Breast epithelium (tissue), 4 donors: Measurements from ENCODE around the gene PMPCA. TPM values are rescaled to one million over a fixed set of nuclear protein-coding genes. Genes with fewer than 3 reads are reported as not detected.

Experiments used
- DNase-seq, 2 donors: peaks; one replicate each; pipeline ENCODE4 v3.0.0-alpha.2; 2019; ENCODE audit warnings: low spot score in 2 of 2
- H3K27ac ChIP-seq, 2 donors: fragments of 200-600 bp; sonication (generic) in 1 of 2; one replicate each; pipeline ENCODE4 v1.5.1; 2016 to 2019; ENCODE audit warnings: mild to moderate bottlenecking in 1 of 2
- H3K27me3 ChIP-seq, 2 donors: fragments of 200-600 bp; sonication (generic) in 1 of 2; one replicate each; pipeline versions ENCODE4 v1.5.1 to v1.6.0; 2017 to 2019; ENCODE audit warnings: control low read depth in 1 of 2, mild to moderate bottlenecking in 1 of 2
- H3K36me3 ChIP-seq: fragments of 200-600 bp; one replicate; pipeline ENCODE4 v1.5.1; 2019
- H3K4me1 ChIP-seq, 2 donors: fragments of 200-600 bp; sonication (generic); one replicate each; pipeline ENCODE4 v1.5.1; 2016 to 2019; ENCODE audit warnings: control low read depth in 1 of 2
- H3K4me3 ChIP-seq, 3 donors: fragments of 200-600 bp; sonication (generic); 1 replicate in 2 of 3; 2 replicates in 1 of 3; pipeline ENCODE4 v1.5.1; 2016 to 2019; ENCODE audit warnings: mild to moderate bottlenecking in 3 of 3, moderate library complexity in 2 of 3
- H3K9me3 ChIP-seq, 2 donors: fragments of 200-600 bp; sonication (generic) in 1 of 2; one replicate each; pipeline ENCODE4 v1.5.1; 2016 to 2019; ENCODE audit warnings: control low read depth in 1 of 2
- POLR2A ChIP-seq: fragments of 450-650 bp; IDR thresholded peaks from one replicate; pipeline ENCODE4 v1.6.1; 2016; ENCODE audit warnings: antibody characterized with exemption, mild to moderate bottlenecking, moderate library complexity
- POLR2AphosphoS5 ChIP-seq, 3 donors: sonication (generic); formaldehyde crosslinking; IDR thresholded peaks; one replicate each; pipeline ENCODE4 v1.6.1; 2017; ENCODE audit warnings: antibody characterized with exemption in 3 of 3
- intact Hi-C: fragments of 100-400 bp; cut with DNase I; formaldehyde crosslinking; loops from one replicate; pipeline ENCODE4 v1.15.1; 2023; ENCODE audit warnings: low total_unique reads
- total RNA-seq, 3 donors: library from RNA; depleted of rRNA; stranded (reverse); fragments of >200 nt; gene quantifications; one replicate each; pipeline ENCODE4 v1.1.0, GENCODE V29; 2016
- TF ChIP-seq, protein P1 (sequence below), 3 donors: fragments of 450-650 bp; IDR thresholded peaks; one replicate each; pipeline ENCODE4 v1.5.1; 2016 to 2017; ENCODE audit warnings: antibody characterized with exemption in 3 of 3, mild to moderate bottlenecking in 3 of 3, moderate library complexity in 3 of 3

PMPCA gene
- total RNA-seq, 3 donors from 2014 or later, result 31.4 to 37.0 (median 35.1) TPM

DNA sequence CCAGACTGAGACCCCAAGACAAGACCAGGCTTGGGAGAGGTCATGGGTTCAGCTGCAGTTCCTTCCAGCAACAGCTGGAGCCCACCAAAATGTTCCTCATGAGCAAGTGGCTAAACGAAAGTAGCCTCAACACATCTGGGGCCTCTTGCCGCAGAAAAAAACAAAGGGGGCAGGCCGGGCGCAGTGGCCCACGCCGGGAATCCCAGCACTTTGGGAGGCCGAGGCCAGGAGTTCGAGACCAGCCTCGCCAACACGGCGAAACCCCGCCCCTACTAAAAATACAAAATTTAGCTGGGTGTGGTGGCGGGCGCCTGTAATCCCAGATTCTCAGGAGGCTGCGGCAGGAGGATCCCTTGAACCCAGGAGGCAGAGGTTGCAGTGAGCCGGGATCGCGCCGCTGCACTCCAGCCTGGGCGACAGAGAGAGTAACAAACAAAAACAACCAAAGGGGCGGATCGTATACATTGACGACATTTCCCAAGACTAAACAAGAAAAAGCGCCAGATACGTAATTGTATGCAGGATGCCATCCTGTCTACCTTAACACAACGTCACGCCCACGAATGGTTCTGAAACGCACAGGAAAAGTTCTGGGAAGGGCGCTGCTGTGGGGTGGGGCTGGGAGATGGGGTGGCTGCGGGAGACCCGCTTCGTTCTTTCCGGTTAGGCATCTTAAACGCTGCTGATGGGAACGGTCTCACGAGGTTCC is 27.5 kb downstream of the PMPCA start:
- no peaks in the 10 kb centered on the region for H3K27me3 ChIP-seq
- H3K4me1 ChIP-seq, result peaks cover 0 to 21% of the 10 kb centered on the region in 2 donors
- TF ChIP-seq POLR2A (no peak), POLR2AphosphoS5 (IDR thresholded peaks at IDR 0.05) (no peak)
- TF ChIP-seq, protein P1, sequence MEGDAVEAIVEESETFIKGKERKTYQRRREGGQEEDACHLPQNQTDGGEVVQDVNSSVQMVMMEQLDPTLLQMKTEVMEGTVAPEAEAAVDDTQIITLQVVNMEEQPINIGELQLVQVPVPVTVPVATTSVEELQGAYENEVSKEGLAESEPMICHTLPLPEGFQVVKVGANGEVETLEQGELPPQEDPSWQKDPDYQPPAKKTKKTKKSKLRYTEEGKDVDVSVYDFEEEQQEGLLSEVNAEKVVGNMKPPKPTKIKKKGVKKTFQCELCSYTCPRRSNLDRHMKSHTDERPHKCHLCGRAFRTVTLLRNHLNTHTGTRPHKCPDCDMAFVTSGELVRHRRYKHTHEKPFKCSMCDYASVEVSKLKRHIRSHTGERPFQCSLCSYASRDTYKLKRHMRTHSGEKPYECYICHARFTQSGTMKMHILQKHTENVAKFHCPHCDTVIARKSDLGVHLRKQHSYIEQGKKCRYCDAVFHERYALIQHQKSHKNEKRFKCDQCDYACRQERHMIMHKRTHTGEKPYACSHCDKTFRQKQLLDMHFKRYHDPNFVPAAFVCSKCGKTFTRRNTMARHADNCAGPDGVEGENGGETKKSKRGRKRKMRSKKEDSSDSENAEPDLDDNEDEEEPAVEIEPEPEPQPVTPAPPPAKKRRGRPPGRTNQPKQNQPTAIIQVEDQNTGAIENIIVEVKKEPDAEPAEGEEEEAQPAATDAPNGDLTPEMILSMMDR (IDR thresholded peaks at IDR 0.05), result no peak
- intact Hi-C loops, result no loop called here
- peak overlapping the region; percentile 79 to 100 (median 95) for H3K4me3 ChIP-seq
- H3K27ac ChIP-seq, result no peak overlapping the region
- no peaks in the 10 kb centered on the region for H3K9me3 ChIP-seq
- H3K36me3 ChIP-seq, result no peaks in the 10 kb centered on the region
- DNase-seq, result no peak

DNA sequence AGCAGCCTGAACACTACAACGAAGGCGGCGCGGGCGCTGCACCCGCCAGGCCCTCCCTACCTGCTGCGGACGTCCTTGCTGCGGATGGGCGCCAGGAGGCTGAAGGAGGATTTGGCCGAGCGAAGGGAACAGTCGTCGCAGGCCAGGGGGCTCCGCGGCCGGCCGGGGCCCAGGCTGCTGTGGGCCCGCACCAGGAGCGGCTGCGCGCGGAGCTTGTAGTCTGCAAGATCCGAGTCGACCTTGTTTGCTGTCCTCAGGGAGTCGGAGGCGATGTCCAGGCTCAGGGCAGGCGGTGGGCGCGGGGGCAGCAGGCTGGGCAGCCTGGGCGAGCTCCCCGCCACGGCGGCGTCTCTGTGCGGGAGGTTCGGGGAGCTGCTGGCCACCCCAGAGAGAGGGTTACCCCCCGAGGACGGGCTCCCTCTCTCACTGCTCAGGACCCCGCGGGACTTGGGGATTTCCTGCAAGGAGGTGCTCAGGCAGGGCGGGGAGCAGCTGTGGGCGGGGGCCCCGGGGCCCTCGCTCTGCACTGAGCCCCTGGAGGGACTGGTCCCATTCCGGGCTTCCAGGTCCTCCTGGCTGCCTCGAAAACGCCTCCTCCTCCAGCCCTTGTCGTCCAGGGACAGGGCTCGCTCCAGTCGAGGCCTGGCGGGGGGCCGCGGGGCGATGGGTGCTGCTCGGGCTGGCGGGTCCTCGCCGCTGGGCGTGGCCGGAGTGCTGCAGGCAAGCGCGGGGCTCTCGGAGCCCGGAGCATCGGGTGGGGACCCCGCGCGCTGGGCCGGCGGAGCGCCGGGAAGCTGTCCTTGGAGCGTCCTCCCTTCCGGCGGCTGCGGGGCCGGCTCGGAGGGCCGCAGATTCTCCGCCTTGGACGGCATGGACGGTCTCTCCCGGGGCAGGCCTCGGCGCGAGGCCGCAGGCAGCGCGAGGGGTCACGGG is 28.4 kb downstream of the PMPCA start:
- Histone ChIP-seq H3K9me3 (no peaks in the 10 kb centered on the region), H3K27me3 (no peaks in the 10 kb centered on the region), H3K27ac (peak overlapping the region; percentile 68 to 87), H3K36me3 (no peaks in the 10 kb centered on the region), H3K4me3 (peak overlapping the region; percentile 79 to 100 (median 95)), H3K4me1 (peaks cover 0 to 21% of the 10 kb centered on the region in 2 donors)
- intact Hi-C loops, result no loop called here
- DNase-seq, result no peak
- TF ChIP-seq POLR2AphosphoS5 (IDR thresholded peaks at IDR 0.05), result no peak
- TF ChIP-seq POLR2A, result no peak
- TF ChIP-seq, protein P1 (IDR thresholded peaks at IDR 0.05), result no peak

DNA sequence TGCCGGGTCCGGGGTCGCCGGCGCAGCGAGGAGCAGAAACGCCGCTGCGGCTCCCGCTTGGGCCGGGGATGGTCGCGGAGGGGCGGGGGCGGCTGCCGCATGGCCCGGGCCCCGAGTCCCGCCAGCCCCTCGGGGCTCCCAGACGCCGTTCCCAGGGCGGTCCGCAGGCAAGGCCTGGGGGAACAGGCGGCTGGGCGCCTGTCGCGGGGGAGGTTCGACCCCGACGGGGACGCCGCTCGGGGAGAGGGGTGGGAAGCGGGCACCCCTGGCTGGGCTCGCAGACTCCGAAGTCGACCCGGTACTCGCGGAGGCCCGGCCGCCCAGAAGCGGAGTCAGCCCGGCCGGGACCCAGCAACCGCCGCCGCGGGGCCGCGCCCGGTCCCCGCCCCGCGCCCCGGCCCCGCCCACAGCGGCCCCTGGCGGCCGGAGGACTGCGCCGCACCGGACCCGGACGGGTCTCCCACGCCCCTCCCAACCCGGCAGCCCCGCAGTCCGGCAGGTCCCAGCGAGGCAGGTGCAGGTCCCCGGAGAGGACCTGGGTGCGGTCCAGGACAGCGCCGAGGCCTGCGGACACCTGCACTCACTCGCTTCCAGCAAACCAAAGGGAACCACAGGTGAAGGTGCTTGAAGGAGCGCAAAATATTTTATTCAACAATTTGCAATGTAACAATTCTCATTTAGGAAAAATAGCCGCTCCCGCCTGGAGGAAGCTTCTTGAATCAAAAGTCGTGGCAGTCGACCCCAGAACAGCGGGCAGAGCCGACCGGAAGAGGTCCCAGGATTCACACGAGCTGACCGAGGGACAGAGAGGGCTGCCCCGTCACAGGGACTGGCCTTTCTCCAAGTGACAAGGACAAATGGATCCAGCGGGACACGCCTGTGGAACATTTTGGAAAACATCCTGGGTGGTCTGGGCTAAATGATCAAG is 29.3 kb downstream of the PMPCA start, which contains the start of gene INPP5E:
TSS of gene INPP5E (minus strand) at position 365 of the 928 bp plus-strand sequence. CDS start 426 bp downstream, outside the sequence.
- H3K36me3 ChIP-seq, result no peaks in the 10 kb centered on the region
- H3K9me3 ChIP-seq, result no peaks in the 10 kb centered on the region
- DNase-seq, result peak; percentile 38 to 71
- H3K4me1 ChIP-seq, result peaks cover 0 to 21% of the 10 kb centered on the region in 2 donors
- TF ChIP-seq POLR2AphosphoS5 (IDR thresholded peaks at IDR 0.05), result no peak
- TF ChIP-seq POLR2A, result no peak
- TF ChIP-seq, protein P1 (IDR thresholded peaks at IDR 0.05), result peak in 2 of 3 donors; percentile 45 to 68
- H3K27ac ChIP-seq, result peak within 1 kb of the TSS; percentile 68 to 87
- intact Hi-C loops, result no loop called here
- no peaks in the 10 kb centered on the region for H3K27me3 ChIP-seq
- H3K4me3 ChIP-seq, result peak within 1 kb of the TSS; percentile 79 to 100 (median 95)

GRCh38 chr9:136441191-136441680 is 30.8 kb downstream of the PMPCA start:
- no peak overlapping the region for H3K27ac ChIP-seq
- H3K4me3 ChIP-seq, result no peak overlapping the region
- TF ChIP-seq, protein P1 (IDR thresholded peaks at IDR 0.05), result no peak
- TF ChIP-seq POLR2A (no peak), POLR2AphosphoS5 (IDR thresholded peaks at IDR 0.05) (no peak)
- peaks cover 0 to 21% of the 10 kb centered on the region in 2 donors for H3K4me1 ChIP-seq
- no peaks in the 10 kb centered on the region for H3K27me3 ChIP-seq
- peaks cover 7% of the 10 kb centered on the region for H3K36me3 ChIP-seq
- H3K9me3 ChIP-seq, result no peaks in the 10 kb centered on the region
- intact Hi-C loops, result no loop called here
- no peak for DNase-seq
